Hematopoietic multipotent progenitor cell treated with erythropoietin and hydrocortisone succinate and interleukin-3 and kit ligand, for 15 days (in vitro differentiated cells): Measurements from ENCODE around the gene LUZP2.
"Not testable (repeated sequence)": the region's sequence is repeated elsewhere in the genome, so short reads cannot be mapped to it uniquely, and the experiment has no call there.

Experiments
- DNase-seq: peaks from one replicate; pipeline ENCODE4 v3.0.0-alpha.2; 2015; ENCODE audit warnings: low spot score

The LUZP2 gene

GRCh38 chr11:24900960-24901549 is 404.2 kb downstream of the LUZP2 start:
- no peak for DNase-seq

GRCh38 chr11:24903555-24903954 is 406.7 kb downstream of the LUZP2 start:
- no peak for DNase-seq

- no peak for DNase-seq
Measured at GRCh38 chr11:24925091-24925490, 428.2 kb downstream of the LUZP2 start.

- no peak for DNase-seq
Measured at GRCh38 chr11:24932110-24933000, 435.5 kb downstream of the LUZP2 start.

GRCh38 chr11:24934733-24935439 is 438.0 kb downstream of the LUZP2 start:
- no peak for DNase-seq

GRCh38 chr11:24944891-24945290 is 448.0 kb downstream of the LUZP2 start:
- no peak for DNase-seq

GRCh38 chr11:24949406-24949805 is 452.6 kb downstream of the LUZP2 start:
- no peak for DNase-seq

- no peak for DNase-seq
Measured at GRCh38 chr11:24963852-24964251, 467.0 kb downstream of the LUZP2 start.

- no peak for DNase-seq
Measured at GRCh38 chr11:24965748-24966147, 468.9 kb downstream of the LUZP2 start.

GRCh38 chr11:24993903-24994302 is 497.1 kb downstream of the LUZP2 start:
- not testable (repeated sequence) for DNase-seq

GRCh38 chr11:24999929-25000328 is 503.1 kb downstream of the LUZP2 start:
- not testable (repeated sequence) for DNase-seq

- no peak for DNase-seq
Measured at GRCh38 chr11:25037431-25037830, 540.6 kb downstream of the LUZP2 start.

GRCh38 chr11:25038131-25038530 is 541.3 kb downstream of the LUZP2 start:
- no peak for DNase-seq

GRCh38 chr11:25039165-25039564 is 542.3 kb downstream of the LUZP2 start:
- no peak for DNase-seq

GRCh38 chr11:25048632-25049031 is 551.8 kb downstream of the LUZP2 start:
- DNase-seq: no peak

- DNase-seq: no peak
Measured at GRCh38 chr11:25052844-25053243, 556.0 kb downstream of the LUZP2 start.

GRCh38 chr11:25057861-25058260 is 561.0 kb downstream of the LUZP2 start:
- DNase-seq: no peak

GRCh38 chr11:25065746-25066145 is 568.9 kb downstream of the LUZP2 start:
- no peak for DNase-seq

- DNase-seq: no peak
Measured at GRCh38 chr11:25066706-25067105, 569.9 kb downstream of the LUZP2 start.

GRCh38 chr11:25068451-25068850 is 571.6 kb downstream of the LUZP2 start:
- no peak for DNase-seq

- DNase-seq: no peak
Measured at GRCh38 chr11:25094085-25094802, 597.4 kb downstream of the LUZP2 start.

- no peak for DNase-seq
Measured at GRCh38 chr11:25119416-25119815, 622.6 kb downstream of the LUZP2 start.
